ENCODE results near the gene TIMM10B.

GRCh38 chr11:6529266-6529665, 48.0 kb downstream of the TIMM10B start:
- TF ChIP-seq, protein P1, sequence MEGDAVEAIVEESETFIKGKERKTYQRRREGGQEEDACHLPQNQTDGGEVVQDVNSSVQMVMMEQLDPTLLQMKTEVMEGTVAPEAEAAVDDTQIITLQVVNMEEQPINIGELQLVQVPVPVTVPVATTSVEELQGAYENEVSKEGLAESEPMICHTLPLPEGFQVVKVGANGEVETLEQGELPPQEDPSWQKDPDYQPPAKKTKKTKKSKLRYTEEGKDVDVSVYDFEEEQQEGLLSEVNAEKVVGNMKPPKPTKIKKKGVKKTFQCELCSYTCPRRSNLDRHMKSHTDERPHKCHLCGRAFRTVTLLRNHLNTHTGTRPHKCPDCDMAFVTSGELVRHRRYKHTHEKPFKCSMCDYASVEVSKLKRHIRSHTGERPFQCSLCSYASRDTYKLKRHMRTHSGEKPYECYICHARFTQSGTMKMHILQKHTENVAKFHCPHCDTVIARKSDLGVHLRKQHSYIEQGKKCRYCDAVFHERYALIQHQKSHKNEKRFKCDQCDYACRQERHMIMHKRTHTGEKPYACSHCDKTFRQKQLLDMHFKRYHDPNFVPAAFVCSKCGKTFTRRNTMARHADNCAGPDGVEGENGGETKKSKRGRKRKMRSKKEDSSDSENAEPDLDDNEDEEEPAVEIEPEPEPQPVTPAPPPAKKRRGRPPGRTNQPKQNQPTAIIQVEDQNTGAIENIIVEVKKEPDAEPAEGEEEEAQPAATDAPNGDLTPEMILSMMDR (IDR thresholded peaks at IDR 0.05; ENCODE audit: low read length), result no peak
- TF ChIP-seq EZH2phosphoT487 (IDR thresholded peaks at IDR 0.05; ENCODE audit: low read length) (no peak), EZH2 (optimal IDR thresholded peaks at IDR 0.05; ENCODE audit: low read depth, low read length) (no peak)

All from MM.1S (cell line).